SIG-M5 (cell line): Measurements from ENCODE around the gene PUS7.
"Not testable (repeated sequence)": the region's sequence is repeated elsewhere in the genome, so short reads cannot be mapped to it uniquely, and the experiment has no call there.

Experiments used
- DNase-seq: peaks from one replicate; lab custom pipeline; 2025; lab: John Stamatoyannopoulos, UW

The PUS7 gene

DNA sequence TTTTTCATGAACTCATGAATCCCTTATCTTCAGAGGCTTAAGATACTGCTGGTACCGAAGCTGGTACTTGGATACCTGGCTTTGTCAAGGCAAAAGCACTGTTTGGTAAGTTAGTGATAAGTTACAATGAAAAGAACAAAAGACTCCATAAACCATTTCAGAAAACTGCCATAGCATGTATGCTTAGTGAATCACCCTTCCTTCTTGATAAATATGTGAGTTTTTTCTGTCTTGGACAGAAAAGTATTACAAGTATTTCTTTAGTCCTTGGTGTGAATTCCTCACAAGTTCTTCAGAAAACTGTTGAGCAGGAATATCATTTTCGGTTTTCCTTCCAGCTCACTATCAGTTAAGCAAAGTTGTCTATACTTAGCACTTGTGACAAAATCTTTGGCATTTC is 25.6 kb downstream of the PUS7 start:
- DNase-seq = no peak

DNA sequence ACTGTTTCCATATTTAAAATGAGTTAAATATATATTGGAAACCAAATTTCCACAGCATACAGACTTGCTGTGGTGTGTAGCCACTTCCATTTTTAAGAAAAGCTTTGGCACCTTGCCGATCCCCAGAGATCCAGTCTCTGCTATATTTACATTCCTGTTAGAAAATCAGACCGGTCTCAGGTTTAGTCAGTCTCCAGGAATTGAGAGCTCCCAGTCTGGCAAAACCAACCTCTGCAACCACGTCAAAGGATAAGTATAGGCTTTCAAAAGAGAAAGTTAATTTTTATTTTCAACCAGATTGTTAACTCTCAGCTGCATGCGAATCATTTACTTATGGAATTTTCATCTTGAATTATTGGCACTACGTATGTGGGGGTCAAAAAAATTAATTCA is 28.2 kb downstream of the PUS7 start:
- DNase-seq = no peak

DNA sequence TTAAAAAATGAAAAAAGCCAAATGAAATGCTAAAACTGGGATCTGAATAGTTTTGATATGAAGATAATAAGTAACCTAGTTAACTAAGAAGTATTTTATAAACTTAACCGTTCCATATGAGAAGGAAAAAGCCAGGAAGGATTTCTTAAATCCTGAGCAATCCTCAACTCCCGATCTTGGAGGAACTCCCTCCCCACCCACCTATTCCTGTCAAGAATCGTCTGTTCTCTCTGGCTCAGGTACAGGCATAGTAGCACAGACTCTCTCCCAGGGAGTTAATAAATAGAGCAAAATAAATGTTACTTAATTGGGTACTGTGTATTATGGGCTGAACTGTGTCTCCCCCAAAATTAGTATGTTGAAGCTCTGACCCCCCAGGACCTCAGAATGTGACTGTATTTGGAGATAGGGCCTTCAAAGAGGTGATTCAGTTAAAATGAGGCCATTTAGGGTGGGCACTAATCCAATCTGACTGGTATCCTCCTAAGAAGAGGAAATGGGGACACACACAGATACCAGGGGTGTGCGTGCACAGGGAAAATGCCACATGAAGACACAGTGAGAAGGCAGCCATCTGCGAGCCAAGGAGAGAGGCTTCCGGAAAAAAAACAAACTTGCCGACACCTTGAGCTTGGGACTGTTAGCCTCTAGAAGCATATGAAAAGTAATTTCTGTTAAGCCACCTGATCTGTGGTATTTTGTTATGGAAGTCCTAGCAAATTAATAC is 28.7 kb downstream of the PUS7 start:
- DNase-seq = no peak

DNA sequence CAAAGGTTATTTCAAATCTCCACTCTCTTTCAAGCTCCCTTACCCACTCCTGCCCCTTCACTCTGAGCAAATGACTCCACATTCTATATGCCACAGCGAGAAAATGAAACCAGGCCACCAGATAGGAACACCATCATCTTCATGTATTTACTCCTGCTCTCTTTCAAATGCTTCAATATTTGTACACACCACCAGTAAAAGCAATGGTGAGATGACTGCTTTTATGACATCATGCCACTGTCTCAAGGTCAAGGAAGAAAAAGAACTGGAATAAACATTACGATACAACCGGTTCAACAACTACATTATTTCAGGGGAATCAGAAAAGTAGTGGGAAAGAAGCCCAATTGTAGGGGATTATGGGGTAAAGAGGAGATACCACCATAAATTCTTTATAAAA is 32.7 kb downstream of the PUS7 start:
- no peak for DNase-seq

DNA sequence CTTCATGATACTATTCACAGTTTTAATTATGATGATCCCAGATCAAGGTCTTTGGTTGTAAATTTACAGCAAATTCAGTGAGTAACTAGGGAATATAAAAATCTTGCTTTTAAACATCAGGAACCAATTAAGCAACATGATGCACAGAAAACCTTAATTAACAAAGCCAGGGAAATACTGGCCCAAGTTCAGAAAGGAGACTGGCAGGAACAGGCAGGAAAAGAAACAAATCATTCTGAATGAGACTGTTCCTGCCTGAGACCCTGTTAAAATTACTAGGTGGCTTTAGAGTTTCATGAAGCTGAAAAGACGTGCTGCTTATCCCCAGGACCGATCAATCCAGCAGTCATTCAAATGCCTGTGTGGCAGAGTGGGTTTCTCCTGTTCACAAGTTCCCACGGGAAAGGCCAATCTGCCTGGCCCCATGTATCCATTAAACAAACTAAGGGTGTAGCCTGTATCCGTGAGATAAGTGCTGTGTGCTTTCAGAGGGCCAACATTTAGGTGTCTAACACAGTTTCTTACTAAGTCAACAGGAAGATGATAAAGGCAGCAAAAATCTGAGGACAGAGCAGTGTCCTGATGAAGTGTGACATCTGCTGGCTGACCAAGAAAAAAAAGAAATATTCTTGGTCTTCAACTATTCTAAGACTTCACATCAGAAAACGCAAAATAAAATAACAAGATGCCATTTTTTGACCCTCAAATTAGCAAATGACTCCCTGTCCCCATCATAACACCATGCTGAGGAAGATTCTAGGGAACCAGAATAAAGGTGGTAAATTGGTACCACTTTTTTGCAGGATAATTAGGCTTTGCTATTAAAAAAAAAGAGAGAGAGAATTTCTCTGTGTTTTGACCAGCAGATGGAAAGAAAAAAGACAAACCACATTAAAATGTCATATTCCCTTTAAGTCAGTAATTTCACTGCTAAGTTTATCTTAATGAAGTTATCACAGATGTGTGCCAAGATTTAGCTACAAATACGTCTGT is 34.2 kb downstream of the PUS7 start:
- DNase-seq = no peak

DNA sequence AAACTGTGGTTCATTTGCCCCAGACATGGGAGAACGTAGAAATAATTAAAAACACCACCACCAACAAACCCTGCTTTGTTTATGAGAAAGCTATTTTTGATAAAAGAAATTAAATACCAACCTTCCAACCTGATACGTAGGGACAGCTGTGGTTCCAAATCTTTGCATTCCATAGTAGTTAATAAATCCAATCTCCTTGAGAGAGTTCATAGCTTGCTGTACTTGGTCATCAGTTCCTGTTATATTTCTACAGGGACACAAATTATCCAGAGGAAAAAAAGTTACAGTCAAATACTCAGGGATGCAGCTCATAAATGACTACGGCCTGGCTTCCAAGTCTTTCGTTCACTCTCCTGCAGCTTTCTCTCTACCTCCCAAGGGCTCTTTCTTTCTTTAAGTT is 41.1 kb downstream of the PUS7 start:
- DNase-seq = no peak

DNA sequence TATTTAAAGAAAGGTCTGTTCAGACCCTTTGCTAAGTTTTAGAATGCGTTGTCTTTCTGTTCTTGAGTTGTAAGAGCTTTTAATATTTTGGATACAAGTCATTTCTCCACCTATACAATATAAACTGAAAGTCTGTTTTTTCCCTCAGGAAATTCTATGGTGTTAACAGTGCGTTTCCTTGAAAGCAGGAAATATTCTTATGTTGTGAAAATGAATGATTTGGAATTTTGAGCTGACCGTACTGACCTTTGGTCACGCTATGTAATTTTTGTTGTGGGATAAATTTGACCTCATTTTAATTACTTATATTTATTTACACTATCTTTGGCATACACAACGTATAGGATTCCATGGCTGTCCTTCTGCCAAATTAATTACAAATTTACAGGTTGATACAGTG is 43.5 kb downstream of the PUS7 start:
- DNase-seq = no peak

DNA sequence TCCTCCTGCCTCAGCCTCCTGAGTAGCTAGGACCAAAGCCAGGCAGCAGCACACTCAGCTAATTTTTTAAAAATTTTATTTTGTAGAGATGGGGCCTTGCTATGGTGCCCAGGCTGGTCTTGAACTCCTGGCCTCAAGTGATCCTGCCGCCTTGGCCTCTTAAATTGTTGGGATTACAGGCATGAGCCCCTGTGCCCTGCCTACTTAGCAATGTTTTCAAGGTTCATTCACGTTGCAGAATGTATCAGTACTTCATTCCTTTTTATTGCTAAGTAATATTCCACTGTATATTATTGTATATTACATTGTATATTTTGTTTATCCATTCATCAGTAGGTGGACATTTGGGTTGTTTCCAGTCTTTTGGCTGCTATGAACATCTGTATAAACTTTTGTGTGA is 44.2 kb downstream of the PUS7 start:
- DNase-seq = no peak

DNA sequence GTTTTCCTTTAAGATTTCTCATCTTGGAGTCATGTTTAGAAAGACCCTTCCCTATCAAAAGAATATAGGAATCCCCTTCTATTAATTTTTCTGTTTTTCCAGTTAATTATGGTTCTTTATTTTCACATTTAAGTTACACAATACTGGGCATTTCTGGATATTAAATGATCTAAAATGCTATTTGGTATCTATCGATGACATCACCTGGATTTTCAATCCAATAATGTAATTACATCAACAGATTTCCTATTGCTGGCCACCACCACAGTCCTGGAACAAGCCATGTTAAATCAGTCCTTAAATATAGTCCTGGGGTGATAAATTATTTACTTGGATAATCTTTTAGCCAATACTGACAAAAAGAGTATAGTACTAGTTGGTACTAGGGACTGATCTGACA is 48.0 kb downstream of the PUS7 start:
- no peak for DNase-seq

DNA sequence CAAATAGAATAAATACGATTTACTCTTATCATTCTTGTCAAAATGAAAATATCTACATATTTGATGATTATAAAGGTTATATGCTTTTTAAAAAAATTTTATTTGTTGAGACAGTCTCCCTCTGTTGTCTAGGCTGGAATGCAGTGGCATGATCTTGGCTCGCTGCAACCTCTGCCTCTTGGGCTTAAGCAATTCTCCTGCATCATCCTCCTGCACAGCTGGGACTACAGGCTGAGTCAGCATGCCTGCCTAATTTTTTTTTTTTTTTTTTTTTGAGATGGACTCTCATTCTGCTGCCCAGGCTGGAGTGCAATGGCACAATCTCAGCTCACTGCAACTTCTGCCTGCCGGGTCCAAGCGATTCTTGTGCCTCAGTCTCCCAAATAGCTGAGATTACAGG is 48.9 kb downstream of the PUS7 start:
- DNase-seq = no peak

DNA sequence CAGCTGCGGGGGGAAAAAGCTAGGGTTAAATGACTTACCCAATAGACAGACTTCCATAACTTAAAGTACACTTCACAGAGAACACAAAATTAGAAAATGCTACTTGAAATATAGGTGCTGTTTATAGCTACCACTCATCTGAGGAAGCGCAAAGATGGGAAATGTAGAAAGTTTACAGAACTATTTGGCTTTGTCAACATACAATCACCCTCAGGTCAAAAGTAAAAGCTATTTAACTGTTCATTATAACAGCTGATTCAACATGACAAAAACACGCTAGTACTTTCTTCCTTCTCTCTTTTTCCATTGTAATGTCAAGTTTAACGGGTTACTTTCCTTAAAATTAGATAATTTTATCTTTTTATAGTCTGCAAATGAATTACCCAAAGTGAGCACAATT is 51.2 kb downstream of the PUS7 start:
- no peak for DNase-seq

DNA sequence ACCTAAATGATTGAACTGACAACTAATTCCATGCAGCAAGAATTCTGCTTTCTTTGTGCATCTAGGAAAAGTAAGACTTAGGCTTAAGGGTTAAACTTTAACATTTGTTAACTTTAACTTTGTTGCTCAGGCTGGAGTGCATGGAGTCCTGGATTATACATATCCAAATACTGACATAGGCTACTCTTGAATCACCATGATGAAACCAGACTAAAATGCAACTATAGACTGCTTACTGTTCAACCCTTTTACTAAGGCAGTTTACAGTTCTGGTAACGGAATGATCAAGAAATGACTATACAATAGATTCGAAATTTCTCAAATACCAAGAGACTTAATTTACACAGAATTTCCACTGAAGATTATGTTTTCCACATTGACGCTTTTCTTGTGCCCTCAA is 52.0 kb downstream of the PUS7 start:
- no peak for DNase-seq

DNA sequence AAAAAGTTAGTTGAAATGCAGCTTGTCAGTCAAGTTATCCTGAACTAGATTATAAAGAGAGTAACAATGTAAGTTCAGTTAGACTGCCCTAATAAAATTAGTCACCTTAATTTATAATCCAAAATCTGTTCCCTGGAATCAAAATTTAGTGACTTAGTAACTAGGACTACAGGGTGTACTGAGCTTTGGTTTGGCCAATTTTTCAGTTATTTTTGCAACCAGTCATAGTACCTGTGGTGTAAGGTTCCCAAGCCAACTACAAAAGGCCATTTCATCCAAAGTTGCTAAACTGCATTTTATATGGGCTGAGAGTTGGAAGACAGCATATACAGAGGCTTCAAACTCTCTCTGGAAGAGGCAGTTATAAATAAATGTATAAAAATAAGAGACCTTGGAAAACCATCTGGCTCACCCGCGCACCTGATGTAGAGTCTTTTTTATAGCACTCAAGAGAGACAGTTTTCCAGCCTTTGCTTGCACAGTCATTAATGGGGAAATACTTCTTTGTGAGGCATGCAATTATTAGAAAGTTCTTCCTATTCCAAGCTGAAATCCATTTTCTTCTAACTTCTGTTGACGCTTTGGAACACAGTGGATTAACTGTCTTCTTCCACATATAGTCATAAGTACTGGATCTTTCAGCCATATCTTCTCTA is 59.2 kb downstream of the PUS7 start:
- no peak for DNase-seq

DNA sequence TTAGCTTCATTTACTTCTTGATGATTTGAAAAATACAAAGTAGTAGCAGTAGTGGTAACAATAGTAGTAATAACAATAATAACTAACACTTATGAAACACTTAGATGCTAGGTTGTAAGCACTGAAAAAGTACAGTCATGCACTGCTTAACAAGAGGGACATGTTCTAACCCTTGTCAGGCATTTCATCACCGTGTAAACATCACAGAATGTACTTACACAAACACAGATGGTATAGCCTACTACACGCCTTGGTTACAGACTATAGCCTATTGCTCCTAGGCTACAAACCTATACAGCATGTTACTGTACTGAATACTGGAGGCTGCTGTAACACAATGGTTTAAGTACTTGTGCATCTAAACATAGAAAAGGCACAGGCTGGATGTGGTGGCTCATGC is 60.6 kb downstream of the PUS7 start:
- no peak for DNase-seq

DNA sequence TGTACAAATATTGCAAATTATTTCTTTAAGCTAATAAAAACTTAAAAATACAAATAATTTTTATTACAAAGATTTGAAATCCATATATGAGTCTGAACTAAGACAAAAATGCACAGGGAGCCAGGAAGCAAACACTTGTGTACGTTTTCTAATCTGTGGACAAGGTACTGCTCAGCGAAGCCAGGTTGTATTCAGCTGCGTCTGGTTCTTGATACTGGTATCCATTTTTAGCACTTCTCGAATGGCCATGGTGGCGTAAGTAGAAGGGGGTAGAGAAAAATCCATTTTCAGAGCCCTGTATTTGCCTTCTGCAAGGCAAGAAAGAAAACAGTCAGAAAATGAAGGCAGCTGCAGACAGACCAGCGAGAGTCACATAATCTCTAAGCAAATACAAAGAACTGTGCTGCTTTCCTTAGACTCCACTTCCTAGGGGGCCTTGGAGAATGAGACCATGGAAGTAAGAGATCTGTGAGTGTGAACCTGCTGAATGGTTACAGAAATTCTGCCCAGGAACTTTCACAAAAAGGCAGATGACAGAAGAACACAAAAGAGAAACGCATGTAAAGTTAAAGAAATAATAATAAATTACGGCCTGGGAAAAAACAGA is 64.3 kb downstream of the PUS7 start:
- no peak for DNase-seq

DNA sequence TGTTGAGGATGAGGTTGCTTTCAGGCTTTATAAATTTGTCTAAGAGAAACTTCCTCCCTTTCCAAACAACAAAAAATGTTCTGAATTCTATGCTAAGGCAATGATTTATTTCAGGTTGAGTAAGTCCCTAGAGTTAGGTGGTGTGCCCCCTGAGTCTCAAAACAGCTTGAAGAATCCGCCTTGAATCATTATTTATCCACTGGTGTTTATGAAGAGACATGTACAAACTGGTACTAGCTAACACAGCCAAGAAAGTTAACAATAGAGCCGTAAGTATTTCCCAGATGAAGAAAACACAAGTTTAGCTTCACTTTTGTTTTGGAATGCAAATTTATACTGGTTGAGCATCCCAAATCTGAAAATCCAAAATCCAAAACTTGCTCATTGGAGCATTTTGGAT is 67.2 kb downstream of the PUS7 start:
- DNase-seq = no peak

DNA sequence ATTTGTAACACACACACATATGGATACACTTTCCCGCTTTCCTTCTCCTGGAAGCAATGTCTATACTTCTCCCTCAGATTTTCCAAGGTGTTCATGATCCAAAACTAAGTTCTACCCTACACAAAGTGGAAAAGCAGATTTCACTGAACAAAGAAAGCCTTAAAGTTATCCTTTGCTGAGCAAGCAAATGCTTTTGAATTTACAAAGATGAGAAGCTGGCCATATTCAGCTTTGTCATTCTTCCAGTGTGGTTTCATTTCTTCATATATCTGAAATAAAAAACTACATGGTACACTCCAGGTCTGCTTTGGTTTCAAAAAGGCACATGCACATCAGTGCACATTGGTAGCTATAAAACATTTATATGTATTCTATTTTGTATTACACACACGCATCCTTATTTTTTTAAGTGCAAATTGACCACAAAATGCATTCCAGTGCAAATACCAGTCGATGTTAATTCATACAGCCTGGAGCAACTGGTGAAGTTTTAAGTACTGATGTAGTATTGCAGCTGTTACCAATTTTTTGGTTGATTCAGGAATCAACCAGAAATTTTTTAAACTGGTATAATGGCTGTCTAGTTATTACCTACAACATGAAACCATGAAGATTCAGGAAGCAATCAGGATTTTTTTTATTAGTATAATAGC is 67.8 kb downstream of the PUS7 start:
- DNase-seq = no peak

DNA sequence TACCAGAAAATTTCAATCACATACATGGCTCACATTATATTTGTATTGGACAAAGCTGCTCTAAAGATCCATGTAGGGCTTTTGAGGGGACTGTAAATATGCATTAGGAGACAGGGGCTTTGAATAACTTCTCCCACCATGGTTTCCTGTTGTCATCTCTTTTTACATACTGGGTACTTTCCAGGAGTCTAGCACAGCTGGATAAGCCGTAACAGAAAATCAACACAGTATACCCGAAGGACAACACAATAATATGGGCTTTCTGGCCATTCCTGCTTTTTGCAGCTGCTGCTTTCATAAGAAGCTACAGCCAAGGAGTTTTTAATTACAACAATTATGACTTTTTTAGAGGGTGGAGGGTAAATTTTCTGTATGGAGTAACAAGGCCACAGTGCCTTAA is 70.0 kb downstream of the PUS7 start:
- no peak for DNase-seq

DNA sequence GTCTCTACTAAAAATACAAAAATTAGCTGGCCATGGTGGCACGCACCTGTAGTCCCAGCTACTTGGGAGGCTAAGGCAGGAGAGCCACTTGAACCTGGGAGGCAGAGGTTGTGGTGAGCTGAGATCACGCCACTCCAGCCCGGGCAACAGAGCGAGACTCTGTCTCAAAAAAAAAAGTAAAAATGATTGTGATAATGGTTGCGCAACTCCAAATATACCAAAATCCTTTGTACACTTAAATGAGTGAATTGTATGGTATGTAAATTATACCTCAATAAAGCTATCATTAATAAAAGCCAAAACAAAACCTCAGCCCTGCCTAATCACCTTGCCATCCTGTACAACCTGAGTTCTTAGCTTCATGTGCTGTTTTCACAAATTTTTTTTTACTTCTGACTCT is 71.2 kb downstream of the PUS7 start:
- DNase-seq = not testable (repeated sequence)

DNA sequence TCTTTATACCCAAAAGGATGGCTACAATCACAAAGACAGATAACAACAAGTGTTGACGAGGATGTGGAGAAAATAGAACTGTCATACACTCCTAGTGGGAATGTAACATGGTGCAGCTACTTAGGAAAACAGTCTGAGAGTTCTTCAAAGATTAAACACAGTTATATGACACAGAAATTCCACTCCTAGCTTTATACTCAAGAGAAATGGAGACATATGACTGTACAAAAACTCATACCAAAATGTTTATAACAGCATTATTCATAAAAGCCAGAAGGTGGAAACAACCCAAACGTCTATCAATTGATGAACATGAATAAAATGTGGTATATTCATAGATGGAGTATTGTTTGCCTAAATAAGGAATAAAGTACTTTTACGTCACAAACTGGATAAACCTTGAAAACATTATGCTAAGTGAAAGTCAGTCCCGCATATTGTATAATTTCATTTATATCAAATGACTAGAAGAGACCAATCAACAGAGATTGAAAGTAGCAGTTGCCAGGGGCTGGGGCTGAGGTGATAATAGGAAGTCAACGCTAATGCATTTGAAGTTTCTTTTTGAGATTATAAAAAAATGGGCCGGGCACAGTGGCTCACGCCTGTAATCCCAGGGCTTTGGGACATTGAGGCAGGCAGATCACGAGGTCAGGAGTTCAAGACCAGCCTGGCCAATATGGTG is 71.8 kb downstream of the PUS7 start:
- DNase-seq = no peak

DNA sequence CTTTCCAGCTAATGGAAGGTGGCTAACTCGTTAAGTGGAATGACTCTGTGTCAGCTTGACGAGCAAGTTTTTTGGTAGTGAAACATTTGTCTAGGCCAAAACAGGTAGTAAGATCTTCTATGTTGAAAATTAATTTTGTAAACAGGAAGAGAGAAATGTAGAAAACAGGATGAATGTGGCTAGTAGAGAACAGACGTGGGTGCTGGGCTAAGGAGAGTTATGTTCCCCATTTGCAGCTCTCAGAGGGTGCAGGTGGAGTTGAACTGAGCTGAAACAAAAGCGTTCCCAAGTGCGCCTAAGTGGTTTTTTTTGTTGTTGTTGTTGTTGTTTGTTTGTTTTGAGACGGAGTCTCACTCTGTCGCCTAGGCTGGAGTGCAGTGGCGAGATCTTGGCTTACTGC is 73.9 kb downstream of the PUS7 start:
- DNase-seq = no peak
